Naive thymus-derived CD8-positive, alpha-beta T cell (primary cell): ENCODE measurements around the gene YPEL2. TPM values are rescaled to one million over a fixed set of nuclear protein-coding genes. Genes with fewer than 3 reads are reported as not detected.

ENCODE experiments used
- ATAC-seq, 2 donors: fragments of 150-1000 bp; cut with Tn5 transposase in 1 of 2; sonication (Bioruptor Pico), chemical (Tn5 transposase) in 1 of 2; 1 replicate in 1 of 2; 2 replicates in 1 of 2; pipeline ENCODE4 v1.10.0; 2021; ENCODE audit warnings: mild to moderate bottlenecking in 2 of 2, moderate library complexity in 2 of 2
- POLR2A ChIA-PET: fragments of 350-600 bp; sonication (Branson Sonifier 250); formaldehyde crosslinking; loops from one replicate; lab custom pipeline; 2021; ENCODE audit warnings: antibody characterized with exemption; lab: Charles Lee
- DNase-seq, 10 donors: peaks; one replicate each; pipeline versions ENCODE4 v3.0.0 to v3.0.0-alpha.2; 2020 to 2022
- H3K27ac Mint-ChIP-seq, 10 donors: one replicate each; pipeline ENCODE4 v1.8.0; 2020 to 2022; ENCODE audit warnings: mild to moderate bottlenecking in 10 of 10, mixed read lengths in 10 of 10, moderate library complexity in 4 of 10, inconsistent platforms in 1 of 10
- H3K27me3 Mint-ChIP-seq, 5 donors: one replicate each; pipeline ENCODE4 v1.8.0; 2021 to 2022; ENCODE audit warnings: mixed read lengths in 5 of 5
- H3K36me3 Mint-ChIP-seq, 3 donors: one replicate each; pipeline ENCODE4 v1.8.0; 2020 to 2022; ENCODE audit warnings: mixed read lengths in 3 of 3, mild to moderate bottlenecking in 2 of 3, inconsistent platforms in 1 of 3
- H3K4me1 Mint-ChIP-seq, 4 donors: one replicate each; pipeline ENCODE4 v1.8.0; 2021 to 2022; ENCODE audit warnings: mixed read lengths in 4 of 4
- H3K4me3 Mint-ChIP-seq, 10 donors: one replicate each; pipeline ENCODE4 v1.8.0; 2020 to 2022; ENCODE audit warnings: mild to moderate bottlenecking in 10 of 10, mixed read lengths in 10 of 10, moderate library complexity in 6 of 10, inconsistent platforms in 1 of 10
- H3K9me3 Mint-ChIP-seq, 9 donors: one replicate each; pipeline ENCODE4 v1.8.0; 2020 to 2022; ENCODE audit warnings: mixed read lengths in 9 of 9, mild to moderate bottlenecking in 3 of 9, inconsistent platforms in 1 of 9, moderate library complexity in 1 of 9
- polyA plus RNA-seq, 3 donors: library from polyadenylated mRNA; unstranded; fragments of 300-500 nt; fragmentation: Illumina TruSeq; gene quantifications; one replicate each; pipeline ENCODE4 v1.2.3, GENCODE V29; 2021
- total RNA-seq, 8 experiments: library from RNA in 2 of 8; stranded (reverse) in 2 of 8; gene quantifications; one replicate each; pipeline ENCODE4 v1.2.3 and lab custom pipeline; 2021 to 2026

Gene YPEL2
- total and polyA plus RNA-seq, 5 experiments from 2014 or later = 22.0 to 75.0 (median 28.7) TPM

- Mint-ChIP-seq H3K27ac (no peak overlapping the region), H3K4me3 (no peak overlapping the region), H3K4me1 (peaks cover 56 to 92% (median 87%) of the 10 kb centered on the region in 4 donors), H3K9me3 (no peaks in the 10 kb centered on the region), H3K27me3 (no peaks in the 10 kb centered on the region), H3K36me3 (peaks cover 0 to 38% (median 2%) of the 10 kb centered on the region in 3 donors)
- POLR2A ChIA-PET = interaction anchor here (0.6 to 1.1 kb wide), 4 partner anchors 14 to 111 kb away, joined by 3 to 7 read pairs (median 4); no protein-coding TSS in a partner anchor
- no peak for DNase-seq
- ATAC-seq = no peak
Measured at GRCh38 chr17:59349178-59349577, 17.7 kb downstream of the YPEL2 start.

DNA sequence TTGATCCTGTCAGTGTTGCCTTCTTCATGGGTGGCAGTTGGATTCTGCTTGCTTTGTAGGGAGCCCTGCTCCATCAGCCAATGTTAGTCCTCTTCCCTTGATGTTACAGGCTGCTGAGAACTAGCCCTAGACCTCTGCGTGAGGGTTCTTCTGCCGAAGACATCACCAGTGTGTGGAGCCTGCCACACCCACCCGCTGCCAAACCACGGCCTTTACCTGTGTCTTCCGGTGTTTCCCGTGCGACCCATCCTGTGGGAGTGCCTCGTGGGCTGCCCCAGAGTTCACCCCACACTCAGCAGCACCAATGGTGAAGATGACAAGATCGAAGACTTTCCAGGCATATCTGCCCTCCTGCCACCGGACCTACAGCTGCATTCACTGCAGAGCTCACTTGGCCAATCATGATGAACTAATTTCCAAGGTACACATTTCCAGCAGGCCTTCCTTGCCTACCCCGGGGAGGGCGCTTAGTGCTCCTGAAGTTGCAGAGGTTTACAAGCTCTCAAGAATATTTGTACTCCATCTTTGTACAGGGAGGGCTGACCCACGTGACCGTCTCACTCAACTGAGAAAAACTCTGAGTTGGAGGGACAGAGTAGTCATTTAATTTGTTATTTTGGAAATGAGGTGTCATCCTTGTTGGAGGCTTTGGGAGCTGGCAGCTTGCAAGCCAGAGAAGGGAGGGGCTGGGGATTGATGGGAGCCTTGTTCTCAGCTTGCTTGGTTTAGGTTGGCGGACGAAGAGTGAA is 21.8 kb downstream of the YPEL2 start:
- POLR2A ChIA-PET = interaction anchor here (0.6 to 7.4 kb wide), 4 partner anchors 9 to 21 kb away, joined by 4 to 60 read pairs (median 12); partner anchors contain the start of gene YPEL2
- DNase-seq (peak in 1 of 10 donors; percentile 25), ATAC-seq (peak; percentile 79 to 90)
- no peaks in the 10 kb centered on the region for H3K27me3 Mint-ChIP-seq
- peaks cover 0 to 6% (median 0%) of the 10 kb centered on the region in 9 donors for H3K9me3 Mint-ChIP-seq
- H3K4me1 Mint-ChIP-seq = peaks cover 53 to 92% (median 88%) of the 10 kb centered on the region in 4 donors
- peak overlapping the region; percentile 69 to 91 (median 86) for H3K27ac Mint-ChIP-seq
- peak overlapping the region; percentile 28 to 75 (median 70) for H3K4me3 Mint-ChIP-seq
- H3K36me3 Mint-ChIP-seq = peaks cover 7 to 49% (median 28%) of the 10 kb centered on the region in 3 donors

GRCh38 chr17:59353936-59354755 is 22.7 kb downstream of the YPEL2 start:
- Mint-ChIP-seq H3K4me3 (peak overlapping the region in 3 of 10 donors; percentile 30 to 73 (median 41)), H3K36me3 (peaks cover 7 to 49% (median 29%) of the 10 kb centered on the region in 3 donors), H3K4me1 (peaks cover 52 to 96% (median 91%) of the 10 kb centered on the region in 4 donors), H3K9me3 (peaks cover 0 to 6% (median 0%) of the 10 kb centered on the region in 9 donors), H3K27ac (peak overlapping the region; percentile 69 to 91 (median 86)), H3K27me3 (no peaks in the 10 kb centered on the region)
- ATAC-seq = no peak
- POLR2A ChIA-PET = interaction anchor here (0.6 to 7.4 kb wide), 6 partner anchors 8 to 1989 kb away, joined by 4 to 60 read pairs (median 8); partner anchors contain the start of gene YPEL2
- no peak for DNase-seq

DNA sequence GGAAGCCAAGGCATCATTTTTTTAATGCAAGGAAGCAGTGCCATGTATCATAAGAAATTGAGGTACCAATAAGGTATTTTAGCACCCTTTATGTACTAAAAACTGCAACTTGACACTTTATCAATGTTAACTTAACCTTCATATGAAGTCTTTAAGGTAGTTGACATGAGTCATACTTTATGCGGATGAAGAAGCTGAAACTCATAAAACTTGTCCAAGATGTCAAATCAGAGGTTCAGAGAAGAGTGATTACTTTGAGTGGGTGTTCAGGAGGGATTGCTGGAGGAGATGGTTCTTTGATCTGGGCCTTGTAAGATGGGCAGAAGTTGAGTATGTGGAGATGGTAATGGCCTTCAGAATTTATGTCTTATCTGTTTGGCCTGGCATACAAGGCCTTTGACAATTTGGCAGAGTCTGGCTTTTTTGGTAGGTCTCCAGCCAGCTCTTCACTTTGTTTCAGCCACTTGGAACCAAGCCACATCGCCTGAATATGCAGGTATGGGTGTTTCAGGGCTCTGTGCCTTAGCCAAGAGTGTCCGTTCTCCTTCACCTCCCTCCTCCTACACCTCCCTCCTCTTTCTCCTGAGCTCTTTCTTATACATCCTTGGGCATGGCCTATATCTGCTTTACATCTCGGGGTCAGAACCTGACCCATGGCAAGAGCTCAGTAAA is 23.7 kb downstream of the YPEL2 start:
- Mint-ChIP-seq H3K4me3 (peak overlapping the region in 5 of 10 donors; percentile 1 to 29 (median 11)), H3K27ac (peak overlapping the region; percentile 41 to 93 (median 74)), H3K27me3 (no peaks in the 10 kb centered on the region), H3K4me1 (peaks cover 49 to 99% (median 93%) of the 10 kb centered on the region in 4 donors), H3K36me3 (peaks cover 7 to 49% (median 29%) of the 10 kb centered on the region in 3 donors), H3K9me3 (peaks cover 0 to 6% (median 0%) of the 10 kb centered on the region in 9 donors)
- ATAC-seq (no peak), DNase-seq (no peak)
- POLR2A ChIA-PET = interaction anchor here (1.1 to 7.4 kb wide), 5 partner anchors 10 to 40 kb away, joined by 3 to 60 read pairs (median 5); partner anchors contain the start of gene YPEL2

GRCh38 chr17:59355702-59356325 is 24.4 kb downstream of the YPEL2 start:
- H3K4me3 Mint-ChIP-seq = peak overlapping the region in 2 of 10 donors; percentile 1 to 10
- POLR2A ChIA-PET = interaction anchor here (1.1 to 7.4 kb wide), 5 partner anchors 10 to 39 kb away, joined by 3 to 60 read pairs (median 5); partner anchors contain the start of gene YPEL2
- H3K27ac Mint-ChIP-seq = peak overlapping the region; percentile 28 to 96 (median 72)
- peaks cover 50 to 99% (median 93%) of the 10 kb centered on the region in 4 donors for H3K4me1 Mint-ChIP-seq
- no peak for ATAC-seq
- peaks cover 7 to 46% (median 29%) of the 10 kb centered on the region in 3 donors for H3K36me3 Mint-ChIP-seq
- DNase-seq = no peak
- H3K27me3 Mint-ChIP-seq = no peaks in the 10 kb centered on the region
- peaks cover 0 to 6% (median 0%) of the 10 kb centered on the region in 9 donors for H3K9me3 Mint-ChIP-seq

DNA sequence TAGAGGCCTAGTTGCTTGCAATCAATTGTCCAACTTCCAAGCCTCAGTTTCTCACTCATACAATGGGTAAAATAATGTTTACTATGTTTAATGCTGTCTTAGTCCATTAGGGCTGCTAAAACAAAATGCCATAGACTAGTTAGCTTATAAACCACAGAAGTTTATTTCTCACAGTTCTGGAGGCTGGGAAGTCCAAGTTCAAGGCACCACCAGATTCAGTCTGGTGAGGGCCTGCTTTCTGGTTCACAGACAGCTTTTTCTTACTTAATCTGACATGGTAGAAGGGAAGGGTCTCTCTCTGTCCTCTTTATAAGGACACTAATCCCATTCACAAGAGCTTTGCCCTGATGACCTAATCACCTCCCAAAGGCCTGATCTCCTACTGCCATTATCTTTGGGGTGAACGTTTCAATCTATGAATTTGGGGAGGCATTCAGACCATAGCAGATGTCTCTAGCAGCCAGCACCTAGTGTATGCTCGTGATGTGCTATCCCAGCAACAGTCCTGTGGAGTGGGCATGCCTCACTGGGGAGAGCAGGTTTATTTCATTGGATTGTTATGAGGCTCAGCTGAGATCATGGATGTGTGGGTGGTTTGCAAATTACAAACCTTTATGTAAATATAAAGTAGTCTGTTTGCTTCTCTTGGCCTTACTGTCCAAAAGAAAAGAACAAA is 25.2 kb downstream of the YPEL2 start:
- Mint-ChIP-seq H3K36me3 (peaks cover 7 to 46% (median 29%) of the 10 kb centered on the region in 3 donors), H3K27me3 (no peaks in the 10 kb centered on the region)

GRCh38 chr17:59357219-59357697 is 25.8 kb downstream of the YPEL2 start:
- POLR2A ChIA-PET = interaction anchor here (0.5 to 7.4 kb wide), 2 partner anchors 12 to 25 kb away, joined by 3 to 60 read pairs; partner anchors contain the start of gene YPEL2
- no peaks in the 10 kb centered on the region for H3K27me3 Mint-ChIP-seq
- H3K36me3 Mint-ChIP-seq = peaks cover 7 to 46% (median 29%) of the 10 kb centered on the region in 3 donors
- H3K27ac Mint-ChIP-seq = peak overlapping the region; percentile 80 to 98 (median 92)
- DNase-seq (no peak), ATAC-seq (no peak)
- no peak overlapping the region for H3K4me3 Mint-ChIP-seq
- H3K9me3 Mint-ChIP-seq = peaks cover 0 to 6% (median 0%) of the 10 kb centered on the region in 9 donors
- peaks cover 50 to 99% (median 93%) of the 10 kb centered on the region in 4 donors for H3K4me1 Mint-ChIP-seq

More for the DNA sequence above, 25.2 kb downstream of the YPEL2 start:
- DNase-seq (no peak), ATAC-seq (no peak)
- Mint-ChIP-seq H3K27ac (peak overlapping the region; percentile 80 to 98 (median 89)), H3K4me3 (peak overlapping the region in 1 of 10 donors; percentile 11), H3K9me3 (peaks cover 0 to 6% (median 0%) of the 10 kb centered on the region in 9 donors), H3K4me1 (peaks cover 49 to 99% (median 93%) of the 10 kb centered on the region in 4 donors)
- POLR2A ChIA-PET = interaction anchor here (1.3 to 7.4 kb wide), 3 partner anchors 17 to 31 kb away, joined by 3 to 60 read pairs (median 5); partner anchors contain the start of gene YPEL2

- peak overlapping the region; percentile 80 to 98 (median 92) for H3K27ac Mint-ChIP-seq
- POLR2A ChIA-PET = interaction anchor here (0.5 to 7.4 kb wide), 2 partner anchors 13 to 25 kb away, joined by 3 to 60 read pairs; partner anchors contain the start of gene YPEL2
- peaks cover 7 to 46% (median 29%) of the 10 kb centered on the region in 3 donors for H3K36me3 Mint-ChIP-seq
- H3K4me1 Mint-ChIP-seq = peaks cover 47 to 99% (median 93%) of the 10 kb centered on the region in 4 donors
- DNase-seq (no peak), ATAC-seq (no peak)
- H3K9me3 Mint-ChIP-seq = peaks cover 0 to 6% (median 0%) of the 10 kb centered on the region in 9 donors
- peak overlapping the region in 8 of 10 donors; percentile 24 to 74 (median 49) for H3K4me3 Mint-ChIP-seq
- H3K27me3 Mint-ChIP-seq = no peaks in the 10 kb centered on the region
Measured at GRCh38 chr17:59357929-59358328, 26.5 kb downstream of the YPEL2 start.

- Mint-ChIP-seq H3K27me3 (no peaks in the 10 kb centered on the region), H3K4me3 (peak overlapping the region; percentile 75 to 91 (median 85)), H3K27ac (peak overlapping the region; percentile 88 to 99 (median 96)), H3K9me3 (peaks cover 0 to 6% (median 0%) of the 10 kb centered on the region in 9 donors), H3K4me1 (peaks cover 44 to 96% (median 90%) of the 10 kb centered on the region in 4 donors), H3K36me3 (peaks cover 7 to 17% (median 13%) of the 10 kb centered on the region in 3 donors)
- DNase-seq (no peak), ATAC-seq (no peak)
- POLR2A ChIA-PET = interaction anchor here (0.9 to 5.7 kb wide), 9 partner anchors 8 to 1029 kb away, joined by 3 to 104 read pairs (median 7); partner anchors contain the start of gene YPEL2
Measured at GRCh38 chr17:59361386-59361785, 29.9 kb downstream of the YPEL2 start.
